ENCODE results near the gene ECE1.

DNA sequence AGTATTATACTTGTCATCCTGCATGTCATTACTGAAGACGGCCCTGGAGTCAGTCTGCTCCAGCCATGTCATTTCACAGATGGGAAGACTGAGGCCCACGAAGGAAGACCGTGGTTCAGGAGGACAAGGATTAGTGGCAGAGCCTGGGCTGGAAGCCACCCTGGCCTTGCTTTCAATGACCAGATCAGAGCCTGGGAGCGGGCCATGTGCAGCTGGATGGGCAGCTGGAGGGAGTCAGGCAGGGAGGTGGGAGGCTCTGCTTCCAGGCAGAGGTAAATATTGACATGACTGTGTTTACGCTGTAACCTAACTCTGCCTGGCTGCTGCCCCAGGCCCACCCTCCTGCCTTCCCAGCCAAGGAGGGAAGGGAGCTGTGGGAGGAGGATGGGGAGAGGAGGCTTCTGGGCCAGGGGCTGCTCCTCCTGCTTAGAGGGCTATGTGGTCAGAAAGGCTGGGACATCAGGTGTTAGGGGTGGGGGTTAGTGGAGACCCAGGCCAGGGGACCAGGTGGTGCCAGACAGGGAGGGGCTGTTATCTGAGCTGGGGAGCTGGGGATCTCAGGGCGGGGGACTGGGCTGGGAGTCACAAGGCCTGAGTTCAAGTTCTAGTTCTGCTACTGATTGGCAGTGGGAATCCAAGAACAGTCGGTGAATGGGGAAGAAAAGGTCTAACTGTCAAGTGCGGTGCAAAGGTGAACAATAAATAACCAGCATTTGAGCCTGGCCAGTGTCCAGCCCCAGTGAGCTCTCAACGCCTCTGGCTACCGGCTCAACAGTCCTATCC, 48.5 kb upstream of the ECE1 start:
- TF ChIP-seq, protein P1, sequence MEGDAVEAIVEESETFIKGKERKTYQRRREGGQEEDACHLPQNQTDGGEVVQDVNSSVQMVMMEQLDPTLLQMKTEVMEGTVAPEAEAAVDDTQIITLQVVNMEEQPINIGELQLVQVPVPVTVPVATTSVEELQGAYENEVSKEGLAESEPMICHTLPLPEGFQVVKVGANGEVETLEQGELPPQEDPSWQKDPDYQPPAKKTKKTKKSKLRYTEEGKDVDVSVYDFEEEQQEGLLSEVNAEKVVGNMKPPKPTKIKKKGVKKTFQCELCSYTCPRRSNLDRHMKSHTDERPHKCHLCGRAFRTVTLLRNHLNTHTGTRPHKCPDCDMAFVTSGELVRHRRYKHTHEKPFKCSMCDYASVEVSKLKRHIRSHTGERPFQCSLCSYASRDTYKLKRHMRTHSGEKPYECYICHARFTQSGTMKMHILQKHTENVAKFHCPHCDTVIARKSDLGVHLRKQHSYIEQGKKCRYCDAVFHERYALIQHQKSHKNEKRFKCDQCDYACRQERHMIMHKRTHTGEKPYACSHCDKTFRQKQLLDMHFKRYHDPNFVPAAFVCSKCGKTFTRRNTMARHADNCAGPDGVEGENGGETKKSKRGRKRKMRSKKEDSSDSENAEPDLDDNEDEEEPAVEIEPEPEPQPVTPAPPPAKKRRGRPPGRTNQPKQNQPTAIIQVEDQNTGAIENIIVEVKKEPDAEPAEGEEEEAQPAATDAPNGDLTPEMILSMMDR (IDR thresholded peaks at IDR 0.05): no peak
- TF ChIP-seq POLR2A (IDR thresholded peaks at IDR 0.05): no peak
- no peak for TF ChIP-seq EP300 (IDR thresholded peaks at IDR 0.05; ENCODE audit: low read depth)
- TF ChIP-seq POLR2AphosphoS5 (IDR thresholded peaks at IDR 0.05): peak; percentile 47 to 74 (median 52)

Data from transverse colon (tissue), 4 donors.